ENCODE data around the gene SLC29A2. TPM values are rescaled to one million over a fixed set of nuclear protein-coding genes. Genes with fewer than 3 reads are reported as not detected.

The SLC29A2 gene
- total RNA-seq, 1 experiment from 2014 or later: 40.4 TPM

GRCh38 chr11:66413167-66413566 is 41.6 kb upstream of the SLC29A2 start:
- intact Hi-C loops (cut with micrococcal nuclease; ENCODE audit: unreplicated experiment): no loop called here
- no peak for DNase-seq
- H3K4me3 Mint-ChIP-seq (ENCODE audit: low read depth, unreplicated experiment): no peak overlapping the region
- no peak overlapping the region for H3K27ac Mint-ChIP-seq (ENCODE audit: unreplicated experiment)
- no peaks in the 10 kb centered on the region for H3K36me3 Mint-ChIP-seq (ENCODE audit: insufficient read depth, unreplicated experiment)
- peaks cover 10% of the 10 kb centered on the region for H3K4me1 Mint-ChIP-seq (ENCODE audit: low read depth, unreplicated experiment)
- TF ChIP-seq CTCF (IDR thresholded peaks at IDR 0.05; ENCODE audit: unreplicated experiment): no peak
- H3K9me3 Mint-ChIP-seq (ENCODE audit: low read depth, unreplicated experiment): no peaks in the 10 kb centered on the region
- BruUV-seq (replicated peaks): no TSS peak
- peaks cover 97% of the 10 kb centered on the region for H3K27me3 Mint-ChIP-seq (ENCODE audit: unreplicated experiment)
- CTCF ChIA-PET: no interaction called here

- CTCF ChIA-PET: interaction anchor here (0.6 kb wide), 1 partner anchor 15 kb away, joined by 3 read pairs; no protein-coding TSS in a partner anchor
- H3K27ac Mint-ChIP-seq (ENCODE audit: unreplicated experiment): no peak overlapping the region
- no peak overlapping the region for H3K4me3 Mint-ChIP-seq (ENCODE audit: low read depth, unreplicated experiment)
- no peaks in the 10 kb centered on the region for H3K4me1 Mint-ChIP-seq (ENCODE audit: low read depth, unreplicated experiment)
- no TSS peak for BruUV-seq (replicated peaks)
- peaks cover 97% of the 10 kb centered on the region for H3K27me3 Mint-ChIP-seq (ENCODE audit: unreplicated experiment)
- intact Hi-C loops (cut with micrococcal nuclease; ENCODE audit: unreplicated experiment): no loop called here
- no peak for DNase-seq
- H3K36me3 Mint-ChIP-seq (ENCODE audit: insufficient read depth, unreplicated experiment): no peaks in the 10 kb centered on the region
- H3K9me3 Mint-ChIP-seq (ENCODE audit: low read depth, unreplicated experiment): no peaks in the 10 kb centered on the region
- TF ChIP-seq CTCF (IDR thresholded peaks at IDR 0.05; ENCODE audit: unreplicated experiment): no peak
Observed at GRCh38 chr11:66412110-66412509, 40.5 kb upstream of the SLC29A2 start.

- intact Hi-C loops (cut with micrococcal nuclease; ENCODE audit: unreplicated experiment): no loop called here
- no peak for DNase-seq
- H3K36me3 Mint-ChIP-seq (ENCODE audit: insufficient read depth, unreplicated experiment): no peaks in the 10 kb centered on the region
- no peak overlapping the region for H3K4me3 Mint-ChIP-seq (ENCODE audit: low read depth, unreplicated experiment)
- no peaks in the 10 kb centered on the region for H3K4me1 Mint-ChIP-seq (ENCODE audit: low read depth, unreplicated experiment)
- TF ChIP-seq CTCF (IDR thresholded peaks at IDR 0.05; ENCODE audit: unreplicated experiment): no peak
- CTCF ChIA-PET: no interaction called here
- no peaks in the 10 kb centered on the region for H3K9me3 Mint-ChIP-seq (ENCODE audit: low read depth, unreplicated experiment)
- no peak overlapping the region for H3K27ac Mint-ChIP-seq (ENCODE audit: unreplicated experiment)
- peaks cover 97% of the 10 kb centered on the region for H3K27me3 Mint-ChIP-seq (ENCODE audit: unreplicated experiment)
- no TSS peak for BruUV-seq (replicated peaks)
Observed at GRCh38 chr11:66411323-66411722, 39.8 kb upstream of the SLC29A2 start.

- peaks cover 97% of the 10 kb centered on the region for H3K27me3 Mint-ChIP-seq (ENCODE audit: unreplicated experiment)
- H3K27ac Mint-ChIP-seq (ENCODE audit: unreplicated experiment): no peak overlapping the region
- intact Hi-C loops (cut with micrococcal nuclease; ENCODE audit: unreplicated experiment): no loop called here
- CTCF ChIA-PET: interaction anchor here (0.6 to 1.7 kb wide), 2 partner anchors 11 to 365 kb away, joined by 3 to 6 read pairs; no protein-coding TSS in a partner anchor
- H3K36me3 Mint-ChIP-seq (ENCODE audit: insufficient read depth, unreplicated experiment): no peaks in the 10 kb centered on the region
- H3K9me3 Mint-ChIP-seq (ENCODE audit: low read depth, unreplicated experiment): no peaks in the 10 kb centered on the region
- BruUV-seq (replicated peaks): no TSS peak
- no peaks in the 10 kb centered on the region for H3K4me1 Mint-ChIP-seq (ENCODE audit: low read depth, unreplicated experiment)
- H3K4me3 Mint-ChIP-seq (ENCODE audit: low read depth, unreplicated experiment): no peak overlapping the region
- TF ChIP-seq CTCF (IDR thresholded peaks at IDR 0.05; ENCODE audit: unreplicated experiment): no peak
- DNase-seq: no peak
Observed at GRCh38 chr11:66410191-66410590, 38.6 kb upstream of the SLC29A2 start.
